Bronchial epithelial cell (primary cell): Measurements from ENCODE around the gene MOG. TPM values are rescaled to one million over a fixed set of nuclear protein-coding genes. Genes with fewer than 3 reads are reported as not detected.
A peak's percentile ranks its signal among the peaks of the same experiment; 100 is the strongest.

Experiments used
- DNase-seq: peaks from one replicate; pipeline ENCODE4 v3.0.0-alpha.2; 2010; ENCODE audit warnings: low read depth
- FAIRE-seq: peaks from 2 replicates; lab custom pipeline; 2011; peaks lifted over from hg19 to GRCh38; lab: Jason Lieb, UNC
- H3K27me3 ChIP-seq: 2 replicates; pipeline ENCODE4 v1.5.1; 2011; ENCODE audit warnings: low read length; ENCODE audit not compliant: control insufficient read depth, insufficient read depth
- H3K36me3 ChIP-seq: 2 replicates; pipeline ENCODE4 v1.5.1; 2011; ENCODE audit warnings: low read length; ENCODE audit not compliant: control insufficient read depth, insufficient read depth
- H3K4me3 ChIP-seq: 2 replicates; pipeline ENCODE4 v1.5.1; 2011; ENCODE audit warnings: mild to moderate bottlenecking, low read depth, low read length, control low read depth
- CTCF ChIP-seq: IDR thresholded peaks from 2 replicates; pipeline ENCODE4 v1.5.1; 2011; ENCODE audit warnings: mild to moderate bottlenecking, moderate library complexity, low read length, control low read depth, inconsistent platforms; ENCODE audit not compliant: insufficient read depth, severe bottlenecking
- total RNA-seq: library from RNA; depleted of rRNA; stranded (reverse); fragments of >200 nt; gene quantifications from 2 replicates; pipeline ENCODE4 v1.2.1, GENCODE V29; 2014

MOG gene
- not detected in 2 replicates for total RNA-seq

DNA sequence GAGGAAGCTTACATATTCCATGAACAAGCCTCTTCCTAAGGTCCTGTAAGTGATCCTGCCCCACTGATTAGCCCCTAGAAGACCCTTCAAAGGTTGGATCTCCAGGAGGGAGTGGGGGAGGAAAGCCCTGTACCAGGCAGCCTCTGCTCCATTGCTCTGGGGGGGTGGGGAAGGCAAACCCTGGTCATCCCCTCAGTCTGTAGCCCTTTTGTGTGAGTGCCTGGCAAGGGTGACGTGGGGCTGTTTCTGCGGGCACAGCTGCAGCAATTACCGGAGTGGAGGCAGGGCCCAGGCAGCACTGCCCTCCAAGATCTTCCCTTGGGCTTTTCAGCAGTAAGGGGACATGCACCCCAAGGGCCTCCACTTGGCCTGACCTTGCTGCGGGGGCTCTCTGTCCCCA, at the start of gene MOG:
MOG (plus strand) TSS at position 295 of the 400 bp plus-strand sequence. CDS start 118 bp downstream, outside the sequence.
- H3K4me3 ChIP-seq, result no peak within 1 kb of the TSS
- FAIRE-seq, result no peak
- no peak for DNase-seq
- H3K36me3 ChIP-seq, result no peaks in the 10 kb centered on the region
- no peak for TF ChIP-seq CTCF
- peaks cover 2% of the 10 kb centered on the region for H3K27me3 ChIP-seq

- Histone ChIP-seq H3K4me3 (no peak overlapping the region), H3K27me3 (no peaks in the 10 kb centered on the region), H3K36me3 (peaks cover 12% of the 10 kb centered on the region)
- no peak for TF ChIP-seq CTCF
- no peak for DNase-seq
- FAIRE-seq, result peak; percentile 50
Observed at GRCh38 chr6:29608131-29608530, 48.8 kb upstream of the MOG start.

- no peak for TF ChIP-seq CTCF
- H3K36me3 ChIP-seq, result peaks cover 16% of the 10 kb centered on the region
- no peak for DNase-seq
- no peak for FAIRE-seq
- no peak overlapping the region for H3K4me3 ChIP-seq
- H3K27me3 ChIP-seq, result no peaks in the 10 kb centered on the region
Observed at GRCh38 chr6:29610540-29610939, 46.4 kb upstream of the MOG start.

DNA sequence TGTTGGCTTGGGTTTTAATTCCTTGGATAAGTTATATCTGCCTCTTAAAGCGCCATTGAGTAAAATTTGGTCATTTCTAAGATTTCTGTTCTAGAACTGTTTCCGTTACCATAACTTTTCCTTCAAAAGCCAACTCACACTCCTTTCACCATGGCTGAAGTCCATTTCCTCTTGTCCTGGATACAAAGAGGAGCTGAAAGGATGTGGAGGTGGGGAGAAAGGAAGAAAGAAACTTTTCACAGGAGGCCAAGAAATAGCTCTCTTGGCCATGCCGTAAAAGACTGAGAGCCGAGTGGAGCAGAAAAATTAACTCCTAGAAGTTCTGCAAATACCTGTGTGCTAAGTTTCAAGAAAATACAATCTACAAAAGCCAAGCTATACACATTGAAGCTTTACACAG, 45.5 kb upstream of the MOG start:
- FAIRE-seq, result no peak
- peaks cover 16% of the 10 kb centered on the region for H3K36me3 ChIP-seq

DNA sequence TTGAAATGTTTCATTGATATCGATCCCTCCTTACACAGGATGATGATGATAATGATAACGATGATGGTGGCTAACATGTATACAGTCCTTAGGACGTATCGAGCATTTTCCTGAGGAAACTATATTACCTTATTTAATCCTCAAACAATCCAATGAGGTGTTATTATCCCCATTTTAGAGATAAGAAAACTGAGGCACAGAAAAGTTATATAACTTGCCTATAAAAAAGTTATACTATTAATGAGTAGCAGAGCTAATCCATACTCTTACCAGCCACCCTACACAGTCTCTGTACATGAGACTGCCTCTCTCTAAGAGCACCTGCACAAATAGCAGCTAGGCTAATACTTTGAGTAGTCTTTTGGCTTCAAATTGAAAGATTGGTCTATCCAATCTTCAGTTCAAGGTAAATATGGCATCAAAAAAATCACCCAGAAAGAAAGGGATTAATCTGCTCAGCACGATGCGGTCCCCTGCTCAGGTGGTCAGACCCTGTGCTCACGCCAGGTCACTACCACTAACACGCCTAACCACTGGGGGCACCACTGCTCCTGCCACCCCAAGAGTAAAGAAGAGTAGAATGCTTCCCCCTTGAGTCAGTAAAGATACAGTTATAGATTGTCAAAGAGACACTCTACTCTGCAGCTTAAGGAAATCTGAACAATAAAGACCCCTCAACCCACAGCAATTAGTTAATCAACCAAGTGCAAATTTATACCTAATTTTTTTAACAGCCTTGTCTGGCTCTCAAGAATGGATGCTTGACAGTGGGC, 38.9 kb upstream of the MOG start:
- TF ChIP-seq CTCF, result peak; percentile 13
- H3K27me3 ChIP-seq, result no peaks in the 10 kb centered on the region
- H3K36me3 ChIP-seq, result peaks cover 7% of the 10 kb centered on the region
- FAIRE-seq (no peak), DNase-seq (no peak)
- H3K4me3 ChIP-seq, result no peak overlapping the region

More for the DNA sequence above, 45.5 kb upstream of the MOG start:
- no peak for DNase-seq
- no peak for TF ChIP-seq CTCF
- Histone ChIP-seq H3K27me3 (no peaks in the 10 kb centered on the region), H3K4me3 (no peak overlapping the region)

GRCh38 chr6:29619578-29620160, 37.2 kb upstream of the MOG start:
- H3K36me3 ChIP-seq, result peaks cover 2% of the 10 kb centered on the region
- no peak for TF ChIP-seq CTCF
- no peaks in the 10 kb centered on the region for H3K27me3 ChIP-seq
- no peak overlapping the region for H3K4me3 ChIP-seq
- FAIRE-seq (no peak), DNase-seq (no peak)
